ENCODE results near the gene KDM5A. TPM values are rescaled to one million over a fixed set of nuclear protein-coding genes. Genes with fewer than 3 reads are reported as not detected.
"Not testable (repeated sequence)": the region's sequence is repeated elsewhere in the genome, so short reads cannot be mapped to it uniquely, and the experiment has no call there.

KDM5A gene
- total RNA-seq, 1 donor from 2014 or later: 53.6 TPM

GRCh38 chr12:236445-236844 is 152.7 kb downstream of the KDM5A start:
- no peak for TF ChIP-seq CTCF (IDR thresholded peaks at IDR 0.05; ENCODE audit: insufficient read depth, low read length, poor library complexity, severe bottlenecking)
- H3K36me3 ChIP-seq (ENCODE audit: control insufficient read depth, insufficient read depth, low read length): no peaks in the 10 kb centered on the region
- DNase-seq (ENCODE audit: low read depth): no peak
- H3K4me3 ChIP-seq (ENCODE audit: low read depth, low read length): no peak overlapping the region
- H3K27me3 ChIP-seq (ENCODE audit: control insufficient read depth, insufficient read depth, low read length): peaks cover 15% of the 10 kb centered on the region

- H3K4me3 ChIP-seq (ENCODE audit: low read depth, low read length); DNase-seq (ENCODE audit: low read depth); H3K36me3 ChIP-seq (ENCODE audit: control insufficient read depth, insufficient read depth, low read length): not testable (repeated sequence)
- peaks cover 20% of the 10 kb centered on the region for H3K27me3 ChIP-seq (ENCODE audit: control insufficient read depth, insufficient read depth, low read length)
These were observed 153.2 kb downstream of the KDM5A start for GRCh38 chr12:235967-236366.

GRCh38 chr12:234891-235415 is 154.2 kb downstream of the KDM5A start:
- Histone ChIP-seq H3K36me3 (ENCODE audit: control insufficient read depth, insufficient read depth, low read length) (no peaks in the 10 kb centered on the region), H3K4me3 (ENCODE audit: low read depth, low read length) (no peak overlapping the region), H3K27me3 (ENCODE audit: control insufficient read depth, insufficient read depth, low read length) (peaks cover 21% of the 10 kb centered on the region)
- TF ChIP-seq CTCF (IDR thresholded peaks at IDR 0.05; ENCODE audit: insufficient read depth, low read length, poor library complexity, severe bottlenecking): no peak
- no peak for DNase-seq (ENCODE audit: low read depth)

- Histone ChIP-seq H3K27me3 (ENCODE audit: control insufficient read depth, insufficient read depth, low read length) (peaks cover 23% of the 10 kb centered on the region), H3K36me3 (ENCODE audit: control insufficient read depth, insufficient read depth, low read length) (no peaks in the 10 kb centered on the region), H3K4me3 (ENCODE audit: low read depth, low read length) (no peak overlapping the region)
- no peak for DNase-seq (ENCODE audit: low read depth)
- no peak for TF ChIP-seq CTCF (IDR thresholded peaks at IDR 0.05; ENCODE audit: insufficient read depth, low read length, poor library complexity, severe bottlenecking)
These were observed 155.1 kb downstream of the KDM5A start for GRCh38 chr12:234019-234418.

- DNase-seq (ENCODE audit: low read depth): no peak
- Histone ChIP-seq H3K36me3 (ENCODE audit: control insufficient read depth, insufficient read depth, low read length) (no peaks in the 10 kb centered on the region), H3K4me3 (ENCODE audit: low read depth, low read length) (no peak overlapping the region), H3K27me3 (ENCODE audit: control insufficient read depth, insufficient read depth, low read length) (peaks cover 25% of the 10 kb centered on the region)
- no peak for TF ChIP-seq CTCF (IDR thresholded peaks at IDR 0.05; ENCODE audit: insufficient read depth, low read length, poor library complexity, severe bottlenecking)
These were observed 155.5 kb downstream of the KDM5A start for GRCh38 chr12:233615-233968.

GRCh38 chr12:232731-233614 is 156.1 kb downstream of the KDM5A start:
- no peak for DNase-seq (ENCODE audit: low read depth)
- peaks cover 29% of the 10 kb centered on the region for H3K27me3 ChIP-seq (ENCODE audit: control insufficient read depth, insufficient read depth, low read length)

More at GRCh38 chr12:232731-233614, 156.1 kb downstream of the KDM5A start:
- H3K4me3 ChIP-seq (ENCODE audit: low read depth, low read length): no peak overlapping the region
- TF ChIP-seq CTCF (IDR thresholded peaks at IDR 0.05; ENCODE audit: insufficient read depth, low read length, poor library complexity, severe bottlenecking): no peak
- no peaks in the 10 kb centered on the region for H3K36me3 ChIP-seq (ENCODE audit: control insufficient read depth, insufficient read depth, low read length)
